ENCODE measurements around the gene BHLHE23. TPM values are rescaled to one million over a fixed set of nuclear protein-coding genes. Genes with fewer than 3 reads are reported as not detected.

Gene BHLHE23
- polyA plus RNA-seq, 1 of the 3 experiments (the other 2 are of a cell fraction): not detected

DNA sequence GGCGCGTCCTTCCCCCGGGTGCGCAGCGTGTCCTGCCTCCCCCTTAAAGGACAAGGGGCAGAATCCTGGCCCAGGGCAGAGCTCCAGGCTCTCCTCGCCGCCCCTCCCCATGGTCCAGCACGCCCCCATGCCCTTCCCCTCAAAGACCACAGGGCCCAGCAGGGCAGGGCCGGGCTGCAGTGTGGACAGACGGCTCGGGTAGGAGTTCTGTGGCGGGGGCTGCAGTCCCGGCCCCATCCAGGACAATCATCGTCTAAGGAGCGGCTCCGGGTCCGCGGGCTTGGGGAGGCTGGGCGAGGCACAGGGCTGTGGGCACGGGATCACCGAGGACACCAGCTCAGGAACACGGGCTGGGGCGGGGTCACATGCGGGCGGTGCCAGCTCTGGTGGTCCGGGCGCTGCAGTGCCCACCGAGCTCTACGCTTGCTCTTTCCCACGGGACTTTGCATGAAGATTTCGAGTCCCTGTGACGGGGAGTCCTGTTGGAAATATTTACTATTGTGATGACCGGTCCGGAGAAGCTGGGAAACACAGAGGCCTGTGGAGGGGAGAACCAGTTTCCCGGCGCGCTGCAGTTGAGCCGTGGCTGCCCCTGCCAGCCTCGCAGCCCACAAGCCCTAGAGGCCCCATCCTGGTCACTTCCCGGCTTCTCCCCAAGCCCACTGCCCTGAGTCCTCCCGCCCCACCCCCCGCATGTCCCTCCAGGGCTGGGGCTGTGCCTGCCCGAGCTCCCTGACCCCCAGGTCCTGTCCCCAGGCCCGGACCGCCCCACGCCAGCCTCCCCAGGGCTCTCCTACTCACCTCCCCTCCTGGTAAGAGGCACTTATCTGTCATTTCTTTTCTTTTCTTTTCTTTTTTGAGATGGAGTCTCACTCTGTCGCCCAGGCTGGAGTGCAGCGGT, 33.7 kb downstream of the BHLHE23 start:
- CTCF ChIA-PET: interaction anchor here (0.5 to 1.6 kb wide), 44 partner anchors 8 to 338 kb away, joined by 3 to 24 read pairs (median 3); partner anchors contain the start of genes ARFGAP1, DIDO1, GID8 and SLC17A9
- H2AFZ ChIP-seq (ENCODE audit: low read depth): peak overlapping the region; percentile 68
- no peaks in the 10 kb centered on the region for H3F3A ChIP-seq (replicated peaks; ENCODE audit: insufficient read depth)
- H3K4me3 ChIP-seq (ENCODE audit: low read depth in 2 of 2, low read length in 1 of 2): peak overlapping the region; percentile 1 to 51; a peak in 2 of 4 replicates
- 0 out of 2 replicates have a peak, but pooled peaks cover 3% of the 10 kb centered on the region for H4K20me1 ChIP-seq (ENCODE audit: insufficient read depth)
- H3K4me2 ChIP-seq: peak overlapping the region; percentile 67
- H3K4me1 ChIP-seq (ENCODE audit: control insufficient read depth in 1 of 2, insufficient read depth in 2 of 2, low read depth in 1 of 2, low read length in 1 of 2): peaks cover 0 to 3% of the 10 kb centered on the region in 2 experiments; a peak in 1 of 4 replicates
- POLR2A ChIA-PET: interaction anchor here (0.6 kb wide), 1 partner anchor 36 kb away, joined by 3 read pairs; no protein-coding TSS in a partner anchor
- DNase-seq: no peak
- no peaks in the 10 kb centered on the region for H3K79me2 ChIP-seq (ENCODE audit: insufficient read depth)
- H3K27ac ChIP-seq (ENCODE audit: low read depth in 2 of 2, low read length in 1 of 2): no peak overlapping the region
- H3K9me3 ChIP-seq: no peaks in the 10 kb centered on the region
- peaks cover 50% of the 10 kb centered on the region for H3K27me3 ChIP-seq (ENCODE audit: insufficient read depth)
- 39% methylated on average over 17 of the region's 48 CpGs for WGBS (ENCODE audit: low lambda C conversion rate)
- no peaks in the 10 kb centered on the region for H3K36me3 ChIP-seq (replicated peaks in 1 of 2; ENCODE audit: control insufficient read depth in 1 of 2, insufficient read depth in 2 of 2, low read length in 1 of 2)
- H3K9me2 ChIP-seq: no peaks in the 10 kb centered on the region
- no peak for TF ChIP-seq RCOR1 (IDR thresholded peaks at IDR 0.05; ENCODE audit: low read length)
- TF ChIP-seq, protein P1, sequence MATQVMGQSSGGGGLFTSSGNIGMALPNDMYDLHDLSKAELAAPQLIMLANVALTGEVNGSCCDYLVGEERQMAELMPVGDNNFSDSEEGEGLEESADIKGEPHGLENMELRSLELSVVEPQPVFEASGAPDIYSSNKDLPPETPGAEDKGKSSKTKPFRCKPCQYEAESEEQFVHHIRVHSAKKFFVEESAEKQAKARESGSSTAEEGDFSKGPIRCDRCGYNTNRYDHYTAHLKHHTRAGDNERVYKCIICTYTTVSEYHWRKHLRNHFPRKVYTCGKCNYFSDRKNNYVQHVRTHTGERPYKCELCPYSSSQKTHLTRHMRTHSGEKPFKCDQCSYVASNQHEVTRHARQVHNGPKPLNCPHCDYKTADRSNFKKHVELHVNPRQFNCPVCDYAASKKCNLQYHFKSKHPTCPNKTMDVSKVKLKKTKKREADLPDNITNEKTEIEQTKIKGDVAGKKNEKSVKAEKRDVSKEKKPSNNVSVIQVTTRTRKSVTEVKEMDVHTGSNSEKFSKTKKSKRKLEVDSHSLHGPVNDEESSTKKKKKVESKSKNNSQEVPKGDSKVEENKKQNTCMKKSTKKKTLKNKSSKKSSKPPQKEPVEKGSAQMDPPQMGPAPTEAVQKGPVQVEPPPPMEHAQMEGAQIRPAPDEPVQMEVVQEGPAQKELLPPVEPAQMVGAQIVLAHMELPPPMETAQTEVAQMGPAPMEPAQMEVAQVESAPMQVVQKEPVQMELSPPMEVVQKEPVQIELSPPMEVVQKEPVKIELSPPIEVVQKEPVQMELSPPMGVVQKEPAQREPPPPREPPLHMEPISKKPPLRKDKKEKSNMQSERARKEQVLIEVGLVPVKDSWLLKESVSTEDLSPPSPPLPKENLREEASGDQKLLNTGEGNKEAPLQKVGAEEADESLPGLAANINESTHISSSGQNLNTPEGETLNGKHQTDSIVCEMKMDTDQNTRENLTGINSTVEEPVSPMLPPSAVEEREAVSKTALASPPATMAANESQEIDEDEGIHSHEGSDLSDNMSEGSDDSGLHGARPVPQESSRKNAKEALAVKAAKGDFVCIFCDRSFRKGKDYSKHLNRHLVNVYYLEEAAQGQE (IDR thresholded peaks at IDR 0.05; ENCODE audit: low read depth, low read length): no peak
- TF ChIP-seq, protein P2, sequence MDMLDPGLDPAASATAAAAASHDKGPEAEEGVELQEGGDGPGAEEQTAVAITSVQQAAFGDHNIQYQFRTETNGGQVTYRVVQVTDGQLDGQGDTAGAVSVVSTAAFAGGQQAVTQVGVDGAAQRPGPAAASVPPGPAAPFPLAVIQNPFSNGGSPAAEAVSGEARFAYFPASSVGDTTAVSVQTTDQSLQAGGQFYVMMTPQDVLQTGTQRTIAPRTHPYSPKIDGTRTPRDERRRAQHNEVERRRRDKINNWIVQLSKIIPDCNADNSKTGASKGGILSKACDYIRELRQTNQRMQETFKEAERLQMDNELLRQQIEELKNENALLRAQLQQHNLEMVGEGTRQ (IDR thresholded peaks at IDR 0.05; ENCODE audit: borderline replicate concordance, low read depth, low read length): no peak
- no peak for TF ChIP-seq GATA2 (CRISPR knock-in tag; IDR thresholded peaks at IDR 0.05)
- no peak for TF ChIP-seq MXI1 (IDR thresholded peaks at IDR 0.05; ENCODE audit: low read depth, low read length)
- no peak for TF ChIP-seq TAF1 (IDR thresholded peaks at IDR 0.05; ENCODE audit: borderline replicate concordance, low read depth, low read length)
- no peak for TF ChIP-seq NRF1 (IDR thresholded peaks at IDR 0.05; ENCODE audit: low read depth, low read length)
- TF ChIP-seq EZH2phosphoT487 (IDR thresholded peaks at IDR 0.05; ENCODE audit: borderline replicate concordance, low read depth): no peak
- TF ChIP-seq ELF1 (IDR thresholded peaks at IDR 0.05): no peak
- TF ChIP-seq CTCF (IDR thresholded peaks at IDR 0.05): no peak
- no peak for TF ChIP-seq YY1 (IDR thresholded peaks at IDR 0.05; ENCODE audit: low read depth)
- TF ChIP-seq POLR2AphosphoS5 (IDR thresholded peaks at IDR 0.05; ENCODE audit: low read depth, low read length): no peak
- TF ChIP-seq, protein P3, sequence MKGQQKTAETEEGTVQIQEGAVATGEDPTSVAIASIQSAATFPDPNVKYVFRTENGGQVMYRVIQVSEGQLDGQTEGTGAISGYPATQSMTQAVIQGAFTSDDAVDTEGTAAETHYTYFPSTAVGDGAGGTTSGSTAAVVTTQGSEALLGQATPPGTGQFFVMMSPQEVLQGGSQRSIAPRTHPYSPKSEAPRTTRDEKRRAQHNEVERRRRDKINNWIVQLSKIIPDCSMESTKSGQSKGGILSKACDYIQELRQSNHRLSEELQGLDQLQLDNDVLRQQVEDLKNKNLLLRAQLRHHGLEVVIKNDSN (IDR thresholded peaks at IDR 0.05; ENCODE audit: borderline replicate concordance, low read depth): no peak
- no peak for TF ChIP-seq SMC3 (IDR thresholded peaks at IDR 0.05; ENCODE audit: low read depth, low read length)
- TF ChIP-seq GABPA (IDR thresholded peaks at IDR 0.05; ENCODE audit: low read depth): no peak
- no peak for TF ChIP-seq MEF2A (IDR thresholded peaks at IDR 0.05; ENCODE audit: borderline replicate concordance, low read depth)
- TF ChIP-seq FOSL2 (IDR thresholded peaks at IDR 0.05; ENCODE audit: borderline replicate concordance, low read depth): no peak
- TF ChIP-seq, protein P4, sequence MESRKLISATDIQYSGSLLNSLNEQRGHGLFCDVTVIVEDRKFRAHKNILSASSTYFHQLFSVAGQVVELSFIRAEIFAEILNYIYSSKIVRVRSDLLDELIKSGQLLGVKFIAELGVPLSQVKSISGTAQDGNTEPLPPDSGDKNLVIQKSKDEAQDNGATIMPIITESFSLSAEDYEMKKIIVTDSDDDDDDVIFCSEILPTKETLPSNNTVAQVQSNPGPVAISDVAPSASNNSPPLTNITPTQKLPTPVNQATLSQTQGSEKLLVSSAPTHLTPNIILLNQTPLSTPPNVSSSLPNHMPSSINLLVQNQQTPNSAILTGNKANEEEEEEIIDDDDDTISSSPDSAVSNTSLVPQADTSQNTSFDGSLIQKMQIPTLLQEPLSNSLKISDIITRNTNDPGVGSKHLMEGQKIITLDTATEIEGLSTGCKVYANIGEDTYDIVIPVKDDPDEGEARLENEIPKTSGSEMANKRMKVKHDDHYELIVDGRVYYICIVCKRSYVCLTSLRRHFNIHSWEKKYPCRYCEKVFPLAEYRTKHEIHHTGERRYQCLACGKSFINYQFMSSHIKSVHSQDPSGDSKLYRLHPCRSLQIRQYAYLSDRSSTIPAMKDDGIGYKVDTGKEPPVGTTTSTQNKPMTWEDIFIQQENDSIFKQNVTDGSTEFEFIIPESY (IDR thresholded peaks at IDR 0.05; ENCODE audit: borderline replicate concordance, low read depth): no peak
- H3K9ac ChIP-seq: no peak overlapping the region

Data from SK-N-SH (cell line).